T-helper 17 cell (primary cell): ENCODE data around the gene MYCL. TPM values are rescaled to one million over a fixed set of nuclear protein-coding genes. Genes with fewer than 3 reads are reported as not detected.
"Not testable (repeated sequence)": the region's sequence is repeated elsewhere in the genome, so short reads cannot be mapped to it uniquely, and the experiment has no call there.

Source experiments
- ATAC-seq: fragments of 150-1000 bp; cut with Tn5 transposase; 2 replicates; pipeline ENCODE4 v1.10.0; 2021; ENCODE audit warnings: mild to moderate bottlenecking, moderate library complexity
- DNase-seq, 3 donors: peaks; one replicate each; pipeline versions ENCODE4 v3.0.0 to v3.0.0-alpha.2; 2020 to 2021
- H3K9me3 ChIP-seq: one replicate; pipeline ENCODE4 v1.7.0; 2013; ENCODE audit warnings: low read length, mild to moderate bottlenecking; ENCODE audit not compliant: control insufficient read depth, poor library complexity, severe bottlenecking
- H3K27ac Mint-ChIP-seq: one replicate; pipeline ENCODE4 v1.8.0; 2022; ENCODE audit warnings: mild to moderate bottlenecking, moderate library complexity, mixed read lengths
- H3K27me3 Mint-ChIP-seq: one replicate; pipeline ENCODE4 v1.8.0; 2022; ENCODE audit warnings: mixed read lengths
- H3K36me3 Mint-ChIP-seq: one replicate; pipeline ENCODE4 v1.8.0; 2022; ENCODE audit warnings: low read depth, mixed read lengths
- H3K4me1 Mint-ChIP-seq: one replicate; pipeline ENCODE4 v1.8.0; 2022; ENCODE audit warnings: mild to moderate bottlenecking, mixed read lengths
- H3K4me3 Mint-ChIP-seq: one replicate; pipeline ENCODE4 v1.8.0; 2022; ENCODE audit warnings: mild to moderate bottlenecking, moderate library complexity, mixed read lengths
- total RNA-seq, 4 donors: library from RNA in 2 of 4; stranded (reverse) in 2 of 4; gene quantifications; one replicate each; pipeline ENCODE4 v1.2.3 and lab custom pipeline; 2022 to 2026

MYCL gene
- total RNA-seq, 2 donors from 2014 or later, result 0.68 to 1.2 TPM

DNA sequence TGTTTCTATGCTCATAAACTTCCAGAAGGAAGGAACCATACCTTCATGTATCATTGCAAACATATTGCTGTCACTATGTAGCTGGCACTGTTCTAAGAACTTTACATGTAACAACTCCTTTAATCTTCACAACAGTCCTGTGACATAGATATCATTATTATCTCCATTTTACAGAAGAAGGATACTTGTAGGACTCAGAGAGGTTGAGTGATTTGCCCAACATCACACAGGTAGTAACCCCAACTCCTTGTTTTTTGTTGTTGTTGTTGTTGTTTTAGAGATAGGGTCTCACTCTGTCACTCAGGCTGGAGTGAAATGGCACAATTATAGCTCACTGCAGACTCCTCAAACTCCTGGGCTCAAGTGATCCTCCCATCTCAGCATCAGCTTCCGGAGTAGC lies 10.8 kb downstream of the MYCL start:
- H3K27me3 Mint-ChIP-seq, result peaks cover 46% of the 10 kb centered on the region
- H3K9me3 ChIP-seq, result no peaks in the 10 kb centered on the region
- no peak overlapping the region for H3K27ac Mint-ChIP-seq
- H3K4me3 Mint-ChIP-seq, result no peak overlapping the region
- DNase-seq (no peak), ATAC-seq (no peak)
- H3K4me1 Mint-ChIP-seq, result peaks cover 7% of the 10 kb centered on the region
- H3K36me3 Mint-ChIP-seq, result peaks cover 6% of the 10 kb centered on the region

DNA sequence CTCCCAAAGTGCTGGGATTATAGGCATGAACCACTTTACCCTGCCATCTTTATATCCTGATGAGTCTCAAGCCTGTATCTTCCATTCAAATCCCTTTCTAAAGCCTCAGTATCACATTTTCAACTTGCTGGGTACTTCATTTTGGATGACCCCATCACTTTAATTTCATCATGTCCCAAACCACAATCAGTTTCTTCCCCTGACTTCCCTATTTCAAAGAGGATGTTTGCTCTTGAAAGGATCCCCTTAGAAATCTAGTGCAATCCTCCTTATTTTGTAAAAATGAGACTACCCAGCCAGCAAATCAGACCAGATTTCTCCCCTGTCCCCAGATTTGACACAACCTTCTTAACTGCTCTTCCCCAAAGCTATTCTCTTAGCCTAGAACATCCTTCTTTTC lies 11.4 kb downstream of the MYCL start:
- peaks cover 46% of the 10 kb centered on the region for H3K27me3 Mint-ChIP-seq
- H3K4me1 Mint-ChIP-seq, result peaks cover 7% of the 10 kb centered on the region
- DNase-seq, result no peak
- H3K36me3 Mint-ChIP-seq, result peaks cover 6% of the 10 kb centered on the region
- no peak for ATAC-seq
- no peaks in the 10 kb centered on the region for H3K9me3 ChIP-seq
- no peak overlapping the region for H3K27ac Mint-ChIP-seq
- no peak overlapping the region for H3K4me3 Mint-ChIP-seq

DNA sequence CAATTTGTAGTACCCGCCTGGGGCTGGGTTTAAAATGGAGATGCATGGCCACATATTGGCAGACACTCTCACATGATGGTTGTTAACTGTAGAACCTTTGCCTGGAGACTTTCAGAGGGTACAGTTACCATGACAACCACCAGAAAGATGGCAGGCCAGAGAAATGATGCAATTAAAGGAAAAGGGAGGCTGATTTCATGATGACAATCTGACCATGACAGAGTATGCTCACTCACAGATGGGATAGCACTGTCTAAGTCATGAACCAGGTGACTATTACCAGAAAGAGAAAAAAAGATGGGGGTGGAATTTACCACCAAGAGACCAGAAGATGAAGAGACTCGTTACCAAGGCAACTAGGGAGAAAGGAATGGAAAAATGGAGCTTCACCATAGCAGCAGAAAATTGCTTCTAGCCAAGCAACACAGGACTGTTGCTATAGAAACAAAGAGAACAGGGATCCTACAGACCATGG lies 14.9 kb downstream of the MYCL start:
- H3K9me3 ChIP-seq, result no peaks in the 10 kb centered on the region
- peaks cover 4% of the 10 kb centered on the region for H3K36me3 Mint-ChIP-seq
- H3K27me3 Mint-ChIP-seq, result peaks cover 12% of the 10 kb centered on the region
- peaks cover 21% of the 10 kb centered on the region for H3K4me1 Mint-ChIP-seq
- no peak overlapping the region for H3K27ac Mint-ChIP-seq
- H3K4me3 Mint-ChIP-seq, result no peak overlapping the region
- ATAC-seq (no peak), DNase-seq (no peak)

DNA sequence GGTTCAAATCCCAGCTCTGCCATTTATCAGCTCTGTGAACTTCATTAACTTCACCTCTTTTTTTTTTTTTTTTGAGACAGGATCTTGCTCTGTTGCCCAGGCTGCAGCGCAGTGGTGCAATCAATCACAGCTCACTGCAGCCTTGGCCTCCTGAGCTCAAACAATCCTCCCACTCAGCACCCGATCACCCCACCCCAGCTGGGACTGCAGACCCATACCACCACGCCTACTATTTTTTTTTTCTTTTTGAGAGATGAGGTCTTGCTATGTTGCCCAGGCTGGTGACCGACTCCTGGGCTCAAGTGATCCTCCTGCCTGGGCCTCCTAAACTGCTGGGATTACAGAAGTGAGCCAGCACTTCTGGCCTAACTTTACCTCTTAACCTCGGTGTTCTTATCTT lies 16.2 kb downstream of the MYCL start:
- H3K4me1 Mint-ChIP-seq, result peaks cover 26% of the 10 kb centered on the region
- no peaks in the 10 kb centered on the region for H3K9me3 ChIP-seq
- DNase-seq, result no peak
- H3K36me3 Mint-ChIP-seq, result peaks cover 3% of the 10 kb centered on the region
- H3K27me3 Mint-ChIP-seq, result peaks cover 5% of the 10 kb centered on the region
- no peak overlapping the region for H3K4me3 Mint-ChIP-seq
- no peak for ATAC-seq
- H3K27ac Mint-ChIP-seq, result no peak overlapping the region

DNA sequence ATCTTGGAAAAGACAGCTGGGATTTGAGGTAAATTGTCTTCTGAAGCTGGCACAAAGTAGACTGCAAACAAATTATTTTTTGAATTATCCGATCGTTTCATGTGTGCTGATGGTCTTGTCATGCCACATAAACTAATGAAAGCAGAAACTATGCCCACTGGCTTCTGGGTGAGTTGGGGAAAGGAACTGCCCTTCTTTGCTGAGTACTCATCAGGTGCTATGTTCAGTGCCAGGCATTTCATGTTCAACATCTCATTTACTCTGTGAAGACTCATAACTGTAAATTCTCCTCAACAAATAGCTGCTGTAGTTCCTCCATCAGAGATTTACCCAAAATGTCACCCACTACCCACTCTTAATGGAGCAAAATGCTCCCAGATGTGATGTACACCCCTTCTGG lies 19.6 kb downstream of the MYCL start:
- Mint-ChIP-seq H3K4me3 (peak overlapping the region; percentile 96), H3K4me1 (peaks cover 35% of the 10 kb centered on the region), H3K27ac (peak overlapping the region; percentile 92), H3K36me3 (no peaks in the 10 kb centered on the region), H3K27me3 (no peaks in the 10 kb centered on the region)
- DNase-seq (no peak), ATAC-seq (no peak)
- no peaks in the 10 kb centered on the region for H3K9me3 ChIP-seq

DNA sequence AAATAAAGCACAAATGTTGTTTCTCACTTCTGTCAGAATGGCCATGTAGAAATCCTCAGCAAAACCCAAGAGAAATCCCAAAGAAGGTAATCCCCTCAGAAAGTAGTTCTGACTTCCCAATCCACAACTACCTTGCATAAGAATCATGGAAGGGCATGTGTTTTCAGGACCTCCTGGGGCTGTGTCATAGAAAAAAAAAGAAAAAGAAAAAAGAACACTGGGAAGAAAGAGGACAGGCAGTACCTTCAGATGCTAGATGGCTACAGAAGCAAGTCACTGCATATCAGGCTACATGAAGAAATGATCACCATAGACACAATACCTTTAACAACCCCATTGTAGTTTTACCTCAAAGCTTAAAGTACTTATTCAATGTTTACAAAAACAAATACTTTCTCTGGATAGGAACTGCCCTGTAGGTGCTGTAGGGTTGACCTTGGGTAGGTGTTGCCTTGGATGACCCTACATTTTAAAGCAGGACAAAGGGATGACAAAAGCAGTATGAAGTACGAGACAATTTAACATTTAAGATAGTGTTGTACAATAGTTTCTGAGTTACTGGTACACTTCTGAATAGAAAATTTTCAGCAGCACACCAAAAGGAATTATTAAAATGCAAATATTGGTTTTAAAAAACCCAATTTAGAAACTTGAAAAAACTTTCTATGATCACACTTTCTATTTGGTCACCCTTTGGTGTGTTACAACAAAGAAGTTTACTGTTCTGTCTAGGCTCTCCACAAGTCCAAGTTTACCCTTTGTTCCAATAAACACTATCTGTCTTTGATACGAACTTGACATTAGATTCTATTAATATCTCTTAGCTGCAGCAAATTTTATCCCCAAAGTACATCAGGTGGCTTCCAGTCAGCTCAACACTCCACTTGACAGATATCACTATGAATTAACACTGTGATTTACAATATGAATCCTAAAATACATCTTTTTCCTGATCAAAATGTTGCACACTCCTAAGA lies 23.4 kb downstream of the MYCL start:
- ATAC-seq, result no peak
- no peak overlapping the region for H3K27ac Mint-ChIP-seq
- no peaks in the 10 kb centered on the region for H3K9me3 ChIP-seq

DNA sequence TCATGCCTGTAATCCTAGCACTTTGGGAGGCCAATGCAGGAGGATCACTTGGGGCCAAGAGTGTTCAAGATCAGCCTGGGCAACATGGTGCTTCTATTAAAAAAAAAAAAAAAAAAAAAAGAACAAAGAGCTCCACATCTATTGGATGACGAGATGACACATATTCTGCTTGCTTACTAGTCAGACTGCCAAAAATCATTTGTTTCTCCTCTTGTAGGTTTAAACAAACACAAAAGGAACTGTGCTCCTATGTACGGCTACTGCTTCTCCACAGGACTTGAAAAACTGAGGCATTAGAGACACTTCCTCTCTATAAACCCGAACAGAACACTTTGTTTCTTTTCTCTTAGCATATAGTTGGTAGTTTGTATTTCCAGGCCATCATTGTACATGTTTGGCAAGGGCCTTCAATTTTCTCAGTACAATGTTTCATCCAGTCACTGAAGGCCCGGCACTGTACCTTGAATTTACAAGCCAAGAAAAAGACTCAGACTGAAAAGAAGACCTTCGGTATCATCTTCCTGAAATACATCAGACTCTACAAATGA lies 24.4 kb downstream of the MYCL start:
- H3K4me3 Mint-ChIP-seq, result no peak overlapping the region
- H3K27ac Mint-ChIP-seq, result no peak overlapping the region
- ATAC-seq (no peak), DNase-seq (no peak)
- H3K9me3 ChIP-seq, result no peaks in the 10 kb centered on the region
- H3K4me1 Mint-ChIP-seq, result peaks cover 45% of the 10 kb centered on the region
- peaks cover 4% of the 10 kb centered on the region for H3K36me3 Mint-ChIP-seq
- H3K27me3 Mint-ChIP-seq, result no peaks in the 10 kb centered on the region

More for the DNA sequence above, 23.4 kb downstream of the MYCL start:
- Mint-ChIP-seq H3K27me3 (no peaks in the 10 kb centered on the region), H3K4me1 (peaks cover 46% of the 10 kb centered on the region), H3K36me3 (no peaks in the 10 kb centered on the region), H3K4me3 (no peak overlapping the region)
- no peak for DNase-seq

DNA sequence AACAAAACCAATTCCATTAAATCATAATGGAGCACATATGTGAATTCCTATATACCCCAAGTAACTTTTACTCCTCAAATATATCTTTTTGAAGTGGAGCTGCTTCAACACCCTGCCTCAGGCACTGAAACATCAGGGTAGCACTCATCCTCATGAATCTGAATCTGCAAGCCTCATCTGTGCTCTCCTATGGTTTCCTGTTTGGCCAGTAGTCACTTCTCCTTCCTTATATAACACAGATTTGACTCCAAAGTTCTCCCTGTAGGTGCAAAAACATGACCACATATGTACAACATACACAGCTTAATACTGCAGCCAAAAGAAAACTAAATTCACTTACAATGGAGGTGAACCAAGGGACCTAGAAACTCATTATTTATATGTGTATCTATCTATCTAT lies 25.6 kb downstream of the MYCL start:
- H3K9me3 ChIP-seq, result no peaks in the 10 kb centered on the region
- peaks cover 39% of the 10 kb centered on the region for H3K4me1 Mint-ChIP-seq
- H3K27ac Mint-ChIP-seq, result no peak overlapping the region
- H3K4me3 Mint-ChIP-seq, result no peak overlapping the region
- DNase-seq (no peak), ATAC-seq (no peak)
- no peaks in the 10 kb centered on the region for H3K27me3 Mint-ChIP-seq
- peaks cover 4% of the 10 kb centered on the region for H3K36me3 Mint-ChIP-seq

DNA sequence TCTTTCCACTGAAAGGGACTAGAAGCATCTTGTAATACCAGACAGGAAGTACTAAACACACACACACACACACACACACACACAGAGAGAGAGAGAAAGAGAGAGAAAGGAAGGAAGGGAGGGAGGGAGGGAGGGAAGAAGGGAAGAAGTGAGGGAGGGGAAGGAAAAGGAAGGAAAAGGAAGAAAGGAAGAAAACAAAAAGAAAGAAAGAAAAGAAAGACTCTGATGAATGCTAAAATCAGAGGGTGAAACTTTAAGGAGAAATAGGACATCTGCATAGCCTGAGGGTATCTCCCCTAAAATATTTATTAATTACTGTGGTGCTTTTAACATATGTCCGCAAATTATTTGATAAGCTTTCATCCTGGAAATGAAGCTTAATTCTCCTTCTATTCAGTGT lies 29.0 kb downstream of the MYCL start:
- no peaks in the 10 kb centered on the region for H3K9me3 ChIP-seq
- Mint-ChIP-seq H3K36me3 (peaks cover 4% of the 10 kb centered on the region), H3K27me3 (no peaks in the 10 kb centered on the region), H3K4me1 (peaks cover 37% of the 10 kb centered on the region), H3K27ac (peak overlapping the region; percentile 47), H3K4me3 (no peak overlapping the region)
- ATAC-seq, result no peak
- no peak for DNase-seq

DNA sequence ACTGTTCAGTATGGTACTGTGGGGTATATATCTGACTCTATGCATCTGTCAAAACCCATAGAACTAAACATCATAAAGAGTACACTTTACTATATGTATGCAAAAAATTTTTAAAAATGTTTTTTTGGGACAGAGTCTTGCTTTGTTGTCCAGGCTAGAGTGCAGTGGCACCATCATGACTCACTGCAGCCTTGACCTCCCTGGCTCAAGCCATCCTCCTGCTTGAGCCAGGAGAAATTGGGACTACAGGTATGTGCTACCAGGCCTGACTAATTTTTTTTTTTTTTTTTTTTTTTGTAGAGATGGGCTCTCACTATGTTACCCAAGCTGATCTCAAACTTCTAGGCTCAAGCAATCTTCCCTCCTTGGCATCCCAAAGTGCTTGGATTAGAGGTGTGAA lies 29.9 kb downstream of the MYCL start:
- no peak for ATAC-seq
- H3K36me3 Mint-ChIP-seq, result peaks cover 4% of the 10 kb centered on the region
- peaks cover 30% of the 10 kb centered on the region for H3K4me1 Mint-ChIP-seq
- peak overlapping the region; percentile 47 for H3K27ac Mint-ChIP-seq
- H3K4me3 Mint-ChIP-seq, result peak overlapping the region; percentile 39
- no peak for DNase-seq
- no peaks in the 10 kb centered on the region for H3K27me3 Mint-ChIP-seq
- H3K9me3 ChIP-seq, result no peaks in the 10 kb centered on the region

DNA sequence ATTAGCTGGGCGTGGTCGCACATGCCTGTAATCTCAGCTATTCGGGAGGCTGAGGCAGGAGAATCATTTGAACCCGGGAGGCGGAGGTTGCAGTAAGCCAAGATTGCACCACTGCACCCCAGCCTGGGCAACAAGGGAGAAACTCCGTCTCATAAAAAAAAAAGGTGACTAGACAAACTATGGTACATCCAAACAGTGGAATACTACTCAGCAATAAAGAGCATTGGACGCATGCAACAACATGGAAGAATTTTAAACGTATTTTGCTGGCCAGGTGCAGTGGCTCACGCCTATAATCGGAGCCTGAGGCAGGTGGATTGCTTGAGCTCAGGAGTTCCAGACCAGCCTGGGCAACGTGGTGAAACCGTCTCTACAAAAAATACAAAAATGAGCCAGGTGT lies 30.7 kb downstream of the MYCL start:
- not testable (repeated sequence) for H3K27ac Mint-ChIP-seq, H3K36me3 Mint-ChIP-seq, H3K27me3 Mint-ChIP-seq, H3K9me3 ChIP-seq, ATAC-seq, H3K4me3 Mint-ChIP-seq, DNase-seq
- peaks cover 27% of the 10 kb centered on the region for H3K4me1 Mint-ChIP-seq

DNA sequence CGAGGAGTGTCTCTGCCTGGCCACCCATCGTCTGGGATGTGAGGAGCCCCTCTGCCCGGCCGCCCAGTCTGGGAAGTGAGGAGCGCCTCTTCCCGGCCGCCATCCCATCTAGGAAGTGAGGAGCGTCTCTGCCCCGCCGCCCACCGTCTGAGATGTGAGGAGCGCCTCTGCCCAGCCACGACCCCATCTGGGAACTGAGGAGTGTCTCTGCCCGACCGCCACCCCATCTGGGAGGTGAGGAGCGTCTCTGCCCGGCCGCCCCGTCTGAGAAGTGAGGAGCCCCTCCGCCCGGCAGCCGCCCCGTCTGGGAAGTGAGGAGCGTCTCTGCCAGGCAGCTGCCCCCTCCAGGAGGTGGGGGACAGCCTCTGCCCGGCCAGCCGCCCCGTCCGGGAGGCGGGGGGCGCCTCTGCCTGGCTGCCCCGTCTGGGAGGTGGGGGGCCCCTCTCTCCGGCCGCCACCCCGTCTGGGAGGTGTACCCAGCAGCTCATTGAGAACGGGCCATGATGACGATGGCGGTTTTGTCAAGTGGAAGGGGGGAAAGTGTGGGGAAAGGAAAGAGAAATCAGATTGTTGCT lies 32.1 kb downstream of the MYCL start:
- H3K4me3 Mint-ChIP-seq, H3K27me3 Mint-ChIP-seq, DNase-seq, H3K27ac Mint-ChIP-seq, H3K9me3 ChIP-seq, ATAC-seq: not testable (repeated sequence)
- H3K4me1 Mint-ChIP-seq, result peaks cover 27% of the 10 kb centered on the region
- peaks cover 11% of the 10 kb centered on the region for H3K36me3 Mint-ChIP-seq

DNA sequence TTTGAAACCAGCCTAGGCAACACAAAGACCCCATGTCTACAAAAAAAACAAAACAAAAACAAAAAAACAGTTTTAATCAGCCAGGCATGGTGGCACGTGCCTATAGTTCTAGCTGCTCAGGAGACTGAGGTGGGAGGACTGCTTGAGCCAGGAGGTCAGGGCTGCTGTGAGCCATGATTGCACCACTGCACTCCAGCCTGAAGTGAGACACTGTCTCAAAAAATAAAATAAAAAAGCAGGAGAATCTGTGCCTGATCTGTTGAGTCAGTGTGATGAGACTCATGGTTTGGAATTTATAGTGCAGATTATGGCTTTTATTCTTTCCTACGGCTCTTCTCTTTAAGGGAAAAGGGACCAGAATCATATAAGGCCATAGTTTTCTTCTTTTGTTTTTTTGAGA lies 35.0 kb downstream of the MYCL start:
- no peaks in the 10 kb centered on the region for H3K27me3 Mint-ChIP-seq
- H3K4me1 Mint-ChIP-seq, result peaks cover 22% of the 10 kb centered on the region
- ATAC-seq (no peak), DNase-seq (no peak)
- no peaks in the 10 kb centered on the region for H3K9me3 ChIP-seq
- H3K27ac Mint-ChIP-seq, result peak overlapping the region; percentile 9
- peaks cover 11% of the 10 kb centered on the region for H3K36me3 Mint-ChIP-seq
- H3K4me3 Mint-ChIP-seq, result no peak overlapping the region
